Cerebellar nuclear complex (tissue), 1 donor: ENCODE results near the gene TWSG1.
"Not testable (repeated sequence)": the region's sequence is repeated elsewhere in the genome, so short reads cannot be mapped to it uniquely, and the experiment has no call there.

ENCODE experiments used
- DNase-seq, 2 experiments: peaks; one replicate each; lab custom pipeline; 2025; lab: John Stamatoyannopoulos, UW

The TWSG1 gene

GRCh38 chr18:9424235-9424634 lies 89.7 kb downstream of the TWSG1 start:
- not testable (repeated sequence) for DNase-seq

- no peak for DNase-seq
Observed at GRCh38 chr18:9426753-9427152, 92.2 kb downstream of the TWSG1 start.

GRCh38 chr18:9428301-9428706 lies 93.7 kb downstream of the TWSG1 start:
- DNase-seq: no peak

DNA sequence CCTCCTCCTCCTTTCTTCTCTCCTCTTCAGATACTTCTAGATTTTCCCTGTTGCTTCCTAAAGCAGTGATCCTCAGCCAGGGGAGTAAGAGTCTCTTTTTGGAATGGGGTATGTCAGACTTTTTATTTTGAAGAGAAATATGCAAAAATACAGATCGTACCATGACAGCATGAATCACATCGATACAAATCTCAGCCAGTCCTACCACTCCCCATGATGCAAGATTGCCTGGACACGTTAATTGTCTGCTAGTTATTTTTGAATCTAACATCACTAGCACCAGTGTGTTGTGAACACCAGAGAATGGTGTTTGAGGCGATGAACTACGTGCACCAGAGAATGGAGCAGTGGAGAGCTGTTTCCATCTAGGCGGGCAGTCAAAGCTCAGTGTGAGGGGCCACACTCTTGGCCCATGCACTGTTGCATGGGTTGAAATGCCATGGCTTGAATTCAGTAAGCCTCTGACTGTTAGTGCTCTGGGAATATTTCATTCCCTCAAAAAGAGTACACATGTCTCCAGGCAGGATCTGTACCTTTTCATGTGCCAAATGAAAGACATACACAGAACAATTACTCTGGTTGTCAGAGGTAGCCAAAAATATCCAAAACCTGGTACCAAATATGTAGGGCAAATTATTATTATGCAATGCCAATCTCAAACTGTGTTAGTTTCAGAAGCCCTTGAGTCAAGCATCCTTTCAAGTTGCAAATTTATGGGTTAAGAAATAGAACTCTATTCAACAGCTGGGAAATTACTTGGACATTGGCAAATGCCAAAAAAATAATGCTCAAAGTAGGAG lies 94.5 kb downstream of the TWSG1 start:
- peak; percentile 52 to 78 for DNase-seq

DNA sequence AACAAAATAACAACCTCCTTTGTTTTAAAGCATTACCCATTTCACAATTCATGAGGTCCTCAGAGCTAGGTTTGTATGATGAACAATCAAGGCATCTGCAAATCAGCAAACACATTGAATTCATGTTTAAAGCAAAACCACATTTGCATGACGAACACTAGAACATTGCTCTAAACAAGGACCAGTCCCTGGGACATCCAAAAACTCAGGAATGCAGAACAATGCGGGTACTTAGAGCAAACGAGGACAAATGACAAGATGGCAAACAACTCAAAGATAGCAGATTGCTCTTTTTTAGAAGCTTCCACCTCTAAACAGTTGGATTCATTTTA lies 95.1 kb downstream of the TWSG1 start:
- no peak for DNase-seq

DNA sequence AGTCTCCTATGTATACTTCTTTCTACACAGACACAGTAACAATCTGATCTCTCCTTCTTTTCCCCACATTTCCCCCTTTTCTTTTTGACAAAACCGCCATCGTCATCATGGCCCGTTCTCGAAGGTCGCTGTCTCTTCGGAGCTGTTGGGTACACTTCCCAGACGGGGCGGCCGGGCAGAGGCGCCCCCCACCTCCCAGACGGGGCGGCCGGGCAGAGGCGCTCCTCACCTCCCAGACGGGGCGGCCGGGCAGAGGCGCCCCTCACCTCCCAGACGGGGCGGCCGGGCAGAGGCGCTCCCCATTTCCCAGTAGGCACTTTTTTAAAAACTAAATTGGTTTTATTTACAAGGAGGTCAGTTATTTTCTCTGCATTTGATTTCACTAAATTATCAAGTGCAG lies 95.7 kb downstream of the TWSG1 start:
- DNase-seq: not testable (repeated sequence)

DNA sequence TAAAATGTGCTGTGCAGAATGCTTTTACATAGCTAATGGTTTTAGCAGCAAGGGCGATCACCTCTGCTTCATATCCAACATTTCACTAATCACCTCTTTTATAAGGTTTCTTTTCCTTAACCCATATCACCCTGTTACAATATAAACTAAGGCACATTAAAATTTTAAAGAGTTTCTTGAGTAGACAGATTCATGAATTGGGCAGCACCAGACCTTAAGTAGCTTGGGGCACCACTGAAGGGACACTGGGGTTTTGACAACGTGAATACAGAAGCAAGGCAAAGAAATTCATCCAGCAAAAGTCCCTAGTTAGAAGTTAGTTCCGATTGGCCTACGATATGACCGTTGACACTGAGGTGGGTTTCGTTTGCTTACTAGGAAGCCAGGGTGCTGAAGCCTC lies 96.7 kb downstream of the TWSG1 start:
- no peak for DNase-seq

GRCh38 chr18:9433122-9433521 lies 98.5 kb downstream of the TWSG1 start:
- DNase-seq: not testable (repeated sequence)

- DNase-seq: peak in 1 of 2 experiments; percentile 11
Observed at GRCh38 chr18:9433671-9434121, 99.1 kb downstream of the TWSG1 start.

- no peak for DNase-seq
Observed at GRCh38 chr18:9434122-9434701, 99.6 kb downstream of the TWSG1 start.

GRCh38 chr18:9435041-9435440 lies 100.5 kb downstream of the TWSG1 start:
- peak in 1 of 2 experiments; percentile 82 for DNase-seq

GRCh38 chr18:9436206-9436929 lies 101.8 kb downstream of the TWSG1 start:
- no peak for DNase-seq

DNA sequence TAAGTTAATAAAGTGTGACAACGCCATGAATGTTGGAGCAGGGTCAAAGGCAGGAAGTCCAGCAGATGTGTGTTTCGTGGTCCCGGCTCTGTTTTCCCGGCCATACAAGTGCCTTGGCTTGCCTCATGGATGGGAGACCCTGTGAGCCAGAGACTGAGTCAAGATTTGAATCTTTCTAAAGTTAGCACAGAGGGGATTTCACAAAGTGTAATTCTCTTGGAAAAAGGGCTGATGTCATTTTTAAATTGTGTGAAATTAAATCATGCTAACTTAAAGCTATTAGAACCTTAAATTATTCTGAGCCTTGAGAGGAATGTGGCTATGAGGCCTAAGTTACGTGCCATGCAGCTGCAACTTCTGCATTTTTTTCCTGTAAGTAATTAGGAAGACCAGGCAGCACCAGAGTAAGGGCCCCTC lies 102.5 kb downstream of the TWSG1 start:
- no peak for DNase-seq

- no peak for DNase-seq
Observed at GRCh38 chr18:9437672-9438071, 103.1 kb downstream of the TWSG1 start.

DNA sequence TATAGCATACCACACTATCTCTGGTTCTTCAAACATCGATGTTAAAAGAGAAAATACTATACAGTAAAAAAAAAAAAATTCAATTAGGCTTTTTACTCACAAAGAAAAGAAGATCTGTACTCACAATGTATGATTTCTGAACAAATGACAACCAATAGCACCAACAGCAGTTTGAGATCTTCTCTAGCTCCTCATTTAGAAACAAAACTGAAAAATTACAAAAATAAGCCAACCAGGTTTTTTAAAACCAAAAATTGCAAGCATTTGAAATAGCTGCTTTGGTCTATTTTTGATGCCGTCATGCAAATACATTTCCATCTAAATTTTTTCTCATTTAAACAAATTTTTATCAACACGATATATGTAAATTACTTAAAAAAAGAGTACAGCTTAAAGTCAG lies 106.5 kb downstream of the TWSG1 start:
- DNase-seq: no peak

DNA sequence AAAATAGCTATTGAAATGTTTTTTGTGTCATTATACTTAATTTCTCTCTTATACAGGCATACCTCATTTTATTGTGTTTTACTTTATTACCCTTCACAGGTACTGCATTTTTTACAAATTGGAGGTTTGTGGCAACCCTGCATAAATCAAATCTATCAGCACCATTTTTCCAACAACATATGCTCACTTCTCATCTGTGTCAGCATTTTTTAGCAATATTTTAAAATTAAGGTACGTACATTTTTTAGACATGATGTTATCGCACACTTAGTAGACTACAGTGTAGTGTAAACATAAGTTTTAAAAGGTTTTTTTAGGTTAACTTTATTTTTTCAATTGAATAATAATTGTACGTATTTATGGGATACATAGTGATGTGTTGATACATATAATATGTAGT lies 110.0 kb downstream of the TWSG1 start:
- no peak for DNase-seq

DNA sequence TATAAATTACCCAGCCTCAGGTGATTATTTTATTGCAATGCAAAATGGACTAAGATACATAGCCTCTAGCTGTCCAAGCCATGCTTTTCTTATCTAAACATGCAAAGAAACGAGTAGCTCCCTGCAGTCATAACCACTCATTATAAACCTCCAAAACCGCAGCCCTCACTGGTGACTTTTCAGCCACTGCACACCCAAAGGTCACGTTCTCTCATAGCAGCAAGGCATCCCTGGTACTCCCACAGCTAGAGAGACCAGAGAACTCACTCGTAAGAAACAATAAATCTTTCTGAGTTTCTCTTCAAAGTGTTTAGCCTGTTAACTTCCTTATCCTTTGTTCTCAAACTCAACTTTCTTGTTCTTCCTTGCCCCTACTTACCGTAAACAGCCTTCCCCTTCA lies 112.3 kb downstream of the TWSG1 start:
- DNase-seq: no peak

DNA sequence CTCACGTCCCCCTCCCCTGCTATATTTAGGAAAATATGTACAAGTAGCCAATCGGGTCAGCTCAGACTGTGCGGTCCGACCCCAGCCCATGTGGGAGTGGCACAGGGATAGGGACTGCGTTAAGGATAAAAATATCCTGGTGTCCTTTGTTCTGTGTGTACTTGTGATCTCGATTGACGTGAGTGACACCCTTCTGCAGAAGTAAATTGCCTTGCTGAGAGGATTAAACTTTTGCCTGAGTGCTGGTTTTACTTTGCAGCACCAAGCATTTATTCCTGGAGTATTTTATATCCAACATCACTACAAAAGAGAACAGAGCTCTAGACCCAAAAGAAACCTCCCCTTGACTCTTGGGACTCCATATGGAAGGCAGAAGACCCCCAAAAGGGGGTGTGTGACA lies 112.8 kb downstream of the TWSG1 start:
- no peak for DNase-seq

DNA sequence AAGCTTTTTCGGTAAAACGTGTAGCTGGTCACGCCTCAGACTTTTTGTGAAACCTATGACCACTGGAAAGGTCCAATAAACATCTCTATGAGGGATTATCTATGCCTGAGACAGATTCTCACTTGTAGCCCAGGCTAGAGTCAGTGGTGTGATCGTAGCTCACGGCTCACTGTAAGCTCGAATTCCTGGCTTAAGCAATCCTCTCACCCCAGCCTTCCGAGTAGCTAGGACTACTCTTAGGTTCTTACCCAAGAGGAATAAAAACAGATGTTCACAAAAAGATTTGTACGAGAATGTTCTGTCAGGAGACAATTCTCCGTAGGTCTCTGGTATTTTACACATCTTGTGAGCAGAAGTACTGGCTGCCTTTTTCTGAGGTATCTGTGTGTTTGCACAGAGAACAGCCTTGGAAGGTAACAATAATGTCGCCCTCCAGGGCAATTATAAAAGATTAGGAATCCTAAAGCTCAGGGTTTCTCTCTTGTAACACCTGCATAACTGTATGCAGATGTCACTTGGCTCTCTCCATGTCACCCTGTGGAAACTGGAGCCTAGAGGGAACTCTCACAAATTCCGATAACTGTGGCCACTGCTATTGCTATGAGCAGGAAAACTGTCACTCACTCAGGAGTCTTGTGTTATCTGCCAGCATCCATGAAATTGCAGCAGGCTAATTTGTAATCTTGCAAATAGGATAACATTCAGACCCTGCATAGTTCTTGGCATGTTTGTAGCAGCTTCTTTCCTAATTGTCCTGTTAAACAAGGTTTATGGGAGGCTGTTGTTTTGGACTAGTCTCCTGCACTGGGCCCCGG lies 115.2 kb downstream of the TWSG1 start:
- no peak for DNase-seq

- not testable (repeated sequence) for DNase-seq
Observed at GRCh38 chr18:9450920-9451319, 116.3 kb downstream of the TWSG1 start.
